Tibial artery (tissue), 4 donors: ENCODE measurements around the gene ZBTB4.

Experiments used
- DNase-seq, 2 donors: peaks; one replicate each; pipeline ENCODE4 v3.0.0-alpha.2; 2019
- H3K27ac ChIP-seq, 2 donors: fragments of 200-600 bp; sonication (generic) in 1 of 2; 1 replicate in 1 of 2; 2 replicates in 1 of 2; pipeline ENCODE4 v1.5.1; 2018 to 2019; ENCODE audit warnings: mild to moderate bottlenecking in 1 of 2
- H3K27me3 ChIP-seq, 2 donors: fragments of 200-600 bp; sonication (generic) in 1 of 2; one replicate each; pipeline versions ENCODE4 v1.5.1 to v1.6.0; 2016 to 2019
- H3K36me3 ChIP-seq, 3 donors: fragments of 200-600 bp; sonication (generic) in 2 of 3; one replicate each; pipeline ENCODE4 v1.5.1; 2016 to 2019; ENCODE audit warnings: mild to moderate bottlenecking in 2 of 3
- H3K4me1 ChIP-seq, 4 donors: fragments of 200-600 bp; sonication (generic) in 2 of 4; 1 replicate in 3 of 4; 2 replicates in 1 of 4; pipeline ENCODE4 v1.5.1; 2016 to 2019
- H3K4me3 ChIP-seq, 2 donors: fragments of 200-600 bp; sonication (generic) in 1 of 2; 1 replicate in 1 of 2; 2 replicates in 1 of 2; pipeline ENCODE4 v1.5.1; 2018 to 2019; ENCODE audit warnings: mild to moderate bottlenecking in 2 of 2
- H3K9me3 ChIP-seq, 3 donors: fragments of 200-600 bp; sonication (generic) in 1 of 3; one replicate each; pipeline ENCODE4 v1.5.1; 2016 to 2019
- CTCF ChIP-seq, 2 experiments: fragments of 200-600 bp in 1 of 2; fragments of 450-650 bp in 1 of 2; IDR thresholded peaks; one replicate each; pipeline ENCODE4 v1.5.1; 2017 to 2019; ENCODE audit warnings: antibody characterized with exemption in 2 of 2, mild to moderate bottlenecking in 1 of 2, moderate library complexity in 1 of 2
- intact Hi-C: fragments of 100-400 bp; cut with DNase I; formaldehyde crosslinking; loops from one replicate; pipeline ENCODE4 v1.15.0; 2023; ENCODE audit warnings: low total_unique reads

ZBTB4 gene

GRCh38 chr17:7508145-7508544 is 28.7 kb upstream of the ZBTB4 start:
- Histone ChIP-seq H3K27me3 (no peaks in the 10 kb centered on the region), H3K36me3 (peaks cover 86 to 100% (median 90%) of the 10 kb centered on the region in 3 donors), H3K4me3 (no peak overlapping the region), H3K9me3 (no peaks in the 10 kb centered on the region), H3K4me1 (no peaks in the 10 kb centered on the region), H3K27ac (no peak overlapping the region)
- intact Hi-C loops, result no loop called here
- DNase-seq, result no peak
- TF ChIP-seq CTCF (IDR thresholded peaks at IDR 0.05), result no peak

DNA sequence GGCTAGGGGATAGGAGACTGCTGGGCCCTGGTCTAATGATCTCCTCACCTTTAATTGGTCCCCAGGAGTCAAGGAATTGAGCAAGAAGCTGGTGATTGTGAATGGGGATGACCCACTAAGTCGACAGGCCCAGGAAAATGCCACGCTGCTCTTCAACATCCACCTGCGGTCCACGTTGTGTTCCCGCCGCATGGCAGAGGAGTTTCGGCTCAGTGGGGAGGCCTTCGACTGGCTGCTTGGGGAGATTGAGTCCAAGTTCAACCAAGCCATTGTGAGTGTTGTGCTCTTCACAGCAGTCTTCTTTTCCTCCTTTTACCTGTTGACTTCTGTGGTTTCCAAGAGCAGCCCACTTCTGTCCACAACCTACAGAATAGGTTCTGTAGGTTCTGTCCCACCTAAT is 24.1 kb upstream of the ZBTB4 start:
- H3K27ac ChIP-seq, result no peak overlapping the region
- TF ChIP-seq CTCF (IDR thresholded peaks at IDR 0.05), result no peak
- no peaks in the 10 kb centered on the region for H3K27me3 ChIP-seq
- H3K4me3 ChIP-seq, result no peak overlapping the region
- intact Hi-C loops, result no loop called here
- H3K4me1 ChIP-seq, result no peaks in the 10 kb centered on the region
- peaks cover 89 to 100% (median 90%) of the 10 kb centered on the region in 3 donors for H3K36me3 ChIP-seq
- no peaks in the 10 kb centered on the region for H3K9me3 ChIP-seq
- DNase-seq, result no peak

- H3K36me3 ChIP-seq, result peaks cover 89 to 100% (median 91%) of the 10 kb centered on the region in 3 donors
Measured at GRCh38 chr17:7502987-7503386, 23.6 kb upstream of the ZBTB4 start.

GRCh38 chr17:7502171-7502847 is 22.9 kb upstream of the ZBTB4 start:
- Histone ChIP-seq H3K27me3 (no peaks in the 10 kb centered on the region), H3K4me1 (no peaks in the 10 kb centered on the region), H3K36me3 (peaks cover 90 to 100% (median 94%) of the 10 kb centered on the region in 3 donors), H3K27ac (no peak overlapping the region), H3K9me3 (no peaks in the 10 kb centered on the region), H3K4me3 (no peak overlapping the region)
- no peak for TF ChIP-seq CTCF (IDR thresholded peaks at IDR 0.05)
- DNase-seq, result no peak
- intact Hi-C loops, result no loop called here

More at GRCh38 chr17:7502987-7503386, 23.6 kb upstream of the ZBTB4 start:
- H3K9me3 ChIP-seq, result no peaks in the 10 kb centered on the region
- H3K27me3 ChIP-seq, result no peaks in the 10 kb centered on the region
- no peaks in the 10 kb centered on the region for H3K4me1 ChIP-seq
- TF ChIP-seq CTCF (IDR thresholded peaks at IDR 0.05), result no peak
- no peak for DNase-seq
- H3K4me3 ChIP-seq, result no peak overlapping the region
- H3K27ac ChIP-seq, result no peak overlapping the region
- intact Hi-C loops, result no loop called here

DNA sequence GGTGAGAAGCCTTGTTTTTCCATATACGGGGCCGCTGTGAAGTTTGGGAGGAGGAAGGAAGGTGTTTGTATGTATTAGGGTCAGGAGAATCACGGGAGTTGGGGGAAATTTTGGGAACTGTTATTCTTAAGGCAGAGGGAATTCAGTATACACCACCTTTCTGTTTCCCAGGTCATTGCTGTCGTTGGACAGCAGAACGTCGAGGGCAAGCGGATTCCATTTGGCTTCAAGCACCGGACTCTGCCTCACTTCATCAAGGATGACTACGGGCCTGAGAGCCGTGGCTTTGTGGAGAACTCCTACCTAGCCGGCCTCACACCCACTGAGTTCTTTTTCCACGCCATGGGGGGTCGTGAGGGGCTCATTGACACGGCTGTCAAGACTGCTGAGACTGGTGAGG is 22.3 kb upstream of the ZBTB4 start:
- Histone ChIP-seq H3K36me3 (peaks cover 90 to 100% (median 94%) of the 10 kb centered on the region in 3 donors), H3K9me3 (no peaks in the 10 kb centered on the region), H3K4me3 (no peak overlapping the region), H3K27me3 (no peaks in the 10 kb centered on the region), H3K4me1 (no peaks in the 10 kb centered on the region), H3K27ac (no peak overlapping the region)
- no peak for TF ChIP-seq CTCF (IDR thresholded peaks at IDR 0.05)
- intact Hi-C loops, result no loop called here
- DNase-seq, result no peak
